H9 (cell line): ENCODE results near the gene FLNA. TPM values are rescaled to one million over a fixed set of nuclear protein-coding genes. Genes with fewer than 3 reads are reported as not detected.

ENCODE experiments used
- DNase-seq: peaks from one replicate; pipeline ENCODE4 v3.0.0-alpha.2; 2017
- H2AFZ ChIP-seq: one replicate; pipeline ENCODE4 v1.6.1; 2013; ENCODE audit warnings: mild to moderate bottlenecking, low read length, control low read depth, moderate library complexity
- H2AK5ac ChIP-seq: 2 replicates; pipeline ENCODE4 v1.6.1; 2013; ENCODE audit warnings: low read length, control low read depth, mixed read lengths; ENCODE audit not compliant: insufficient read length
- H2BK120ac ChIP-seq: one replicate; pipeline ENCODE4 v1.6.1; 2013; ENCODE audit warnings: low read depth, mild to moderate bottlenecking, low read length, control low read depth, inconsistent platforms; ENCODE audit not compliant: poor library complexity, severe bottlenecking
- H2BK12ac ChIP-seq: 2 replicates; pipeline ENCODE4 v1.6.1; 2013; ENCODE audit warnings: low read length, control low read depth, mixed read lengths, low read depth; ENCODE audit not compliant: insufficient read length
- H2BK15ac ChIP-seq: 2 replicates; pipeline ENCODE4 v1.6.1; 2013; ENCODE audit warnings: low read depth, low read length, control low read depth
- H2BK20ac ChIP-seq: one replicate; pipeline ENCODE4 v1.6.1; 2013; ENCODE audit warnings: low read depth, mild to moderate bottlenecking, low read length, control low read depth, inconsistent platforms; ENCODE audit not compliant: poor library complexity, severe bottlenecking
- H2BK5ac ChIP-seq: 2 replicates; pipeline ENCODE4 v1.6.1; 2013; ENCODE audit warnings: low read length, control low read depth, mixed read lengths; ENCODE audit not compliant: insufficient read length
- H3K14ac ChIP-seq: 2 replicates; pipeline ENCODE4 v1.6.1; 2013; ENCODE audit warnings: low read length, control low read depth; ENCODE audit not compliant: insufficient read depth
- H3K18ac ChIP-seq: 2 replicates; pipeline ENCODE4 v1.6.1; 2013; ENCODE audit warnings: low read depth, mild to moderate bottlenecking, mixed read lengths, low read length, control low read depth; ENCODE audit not compliant: insufficient read length
- H3K23ac ChIP-seq: 2 replicates; pipeline ENCODE4 v1.6.1; 2013; ENCODE audit warnings: low read length, control low read depth, mixed read lengths, low read depth; ENCODE audit not compliant: insufficient read length
- H3K23me2 ChIP-seq: 2 replicates; pipeline ENCODE4 v1.6.1; 2013; ENCODE audit warnings: low read depth, mild to moderate bottlenecking, mixed read lengths, low read length, control low read depth; ENCODE audit not compliant: insufficient read length, poor library complexity, severe bottlenecking
- H3K27ac ChIP-seq: 2 replicates; pipeline ENCODE4 v1.5.1; 2013; ENCODE audit warnings: low read length, control low read depth, mixed read lengths, low read depth; ENCODE audit not compliant: insufficient read length
- H3K27me3 ChIP-seq: 2 replicates; pipeline ENCODE4 v1.6.1; 2013; ENCODE audit warnings: low read length, control low read depth, inconsistent platforms; ENCODE audit not compliant: insufficient read depth
- H3K4ac ChIP-seq: 2 replicates; pipeline ENCODE4 v1.6.1; 2013; ENCODE audit warnings: low read depth, mild to moderate bottlenecking, control low read depth, inconsistent platforms, low read length, moderate library complexity
- H3K4me1 ChIP-seq: 2 replicates; pipeline ENCODE4 v1.6.1; 2013; ENCODE audit warnings: low read length, control low read depth, inconsistent platforms; ENCODE audit not compliant: insufficient read depth
- H3K4me2 ChIP-seq: 2 replicates; pipeline ENCODE4 v1.6.1; 2013; ENCODE audit warnings: low read length, control low read depth, mixed read lengths; ENCODE audit not compliant: insufficient read length, insufficient read depth
- H3K56ac ChIP-seq: 2 replicates; pipeline ENCODE4 v1.6.1; 2013; ENCODE audit warnings: low read depth, mild to moderate bottlenecking, mixed read lengths, low read length, control low read depth; ENCODE audit not compliant: insufficient read length
- H3K79me1 ChIP-seq: 2 replicates; pipeline ENCODE4 v1.6.1; 2013; ENCODE audit warnings: low read depth, mild to moderate bottlenecking, moderate library complexity, low read length, control low read depth, inconsistent platforms; ENCODE audit not compliant: insufficient read depth, poor library complexity, severe bottlenecking
- H3K79me2 ChIP-seq: 2 replicates; pipeline ENCODE4 v1.6.1; 2013; ENCODE audit warnings: low read length, control low read depth, inconsistent platforms; ENCODE audit not compliant: insufficient read depth
- H3K9ac ChIP-seq: 2 replicates; pipeline ENCODE4 v1.6.1; 2013; ENCODE audit warnings: low read length, control low read depth, mixed read lengths; ENCODE audit not compliant: insufficient read length; ENCODE audit errors: extremely low read depth
- H3K9me3 ChIP-seq: one replicate; pipeline ENCODE4 v1.6.1; 2013; ENCODE audit warnings: low read depth, low read length, inconsistent platforms; ENCODE audit not compliant: control insufficient read depth
- H3T11ph ChIP-seq: one replicate; pipeline ENCODE4 v1.6.1; 2013; ENCODE audit warnings: mild to moderate bottlenecking, low read length, control low read depth, inconsistent platforms
- H4K20me1 ChIP-seq: one replicate; pipeline ENCODE4 v1.6.1; 2013; ENCODE audit not compliant: control insufficient read depth, insufficient read length, insufficient read depth
- H4K5ac ChIP-seq: 2 replicates; pipeline ENCODE4 v1.6.1; 2013; ENCODE audit warnings: low read depth, mild to moderate bottlenecking, mixed read lengths, low read length, control low read depth; ENCODE audit not compliant: insufficient read length
- H4K8ac ChIP-seq: replicated peaks from 2 replicates; pipeline ENCODE4 v1.6.1; 2013; ENCODE audit warnings: low read length, control low read depth, mixed read lengths, low read depth; ENCODE audit not compliant: insufficient read length
- H4K91ac ChIP-seq: 2 replicates; pipeline ENCODE4 v1.6.1; 2013; ENCODE audit warnings: low read depth, mild to moderate bottlenecking, moderate library complexity, mixed read lengths, low read length, control low read depth; ENCODE audit not compliant: insufficient read length
- H3K27ac Mint-ChIP-seq, 3 experiments: 2 replicates in 2 of 3; 3 replicates in 1 of 3; pipeline ENCODE4 v1.8.0; 2020 to 2021; ENCODE audit warnings: mixed read lengths in 3 of 3, mild to moderate bottlenecking in 1 of 3, moderate library complexity in 1 of 3
- H3K27me3 Mint-ChIP-seq: 2 replicates; pipeline ENCODE4 v1.8.0; 2021; ENCODE audit warnings: low read depth, mild to moderate bottlenecking, moderate library complexity, mixed read lengths
- H3K36me3 Mint-ChIP-seq, 3 experiments: 2 replicates in 2 of 3; 3 replicates in 1 of 3; pipeline ENCODE4 v1.8.0; 2020 to 2021; ENCODE audit warnings: low read depth in 3 of 3, mixed read lengths in 3 of 3; ENCODE audit not compliant: insufficient read depth in 1 of 3
- H3K4me1 Mint-ChIP-seq, 2 experiments: 2 replicates each; pipeline ENCODE4 v1.8.0; 2020; ENCODE audit warnings: mixed read lengths in 2 of 2
- H3K4me3 Mint-ChIP-seq, 2 experiments: 2 replicates in 1 of 2; 3 replicates in 1 of 2; pipeline ENCODE4 v1.8.0; 2020 to 2021; ENCODE audit warnings: mild to moderate bottlenecking in 2 of 2, mixed read lengths in 2 of 2, moderate library complexity in 1 of 2
- H3K9me3 Mint-ChIP-seq, 2 experiments: 2 replicates in 1 of 2; 3 replicates in 1 of 2; pipeline ENCODE4 v1.8.0; 2020; ENCODE audit warnings: mild to moderate bottlenecking in 2 of 2, mixed read lengths in 2 of 2, moderate library complexity in 1 of 2
- CTCF ChIP-seq: fragments of 200-600 bp; sonication (generic); conservative IDR thresholded peaks from 3 replicates; pipeline ENCODE4 v1.8.0; 2021; ENCODE audit warnings: antibody characterized with exemption, mild to moderate bottlenecking
- WGBS: extraction: QIAGEN DNeasy Blood & Tissue Kit; methylation state at CpG from one replicate; pipeline ENCODE4 v1.1.7; 2013; ENCODE audit warnings: missing lambda C conversion rate, low lambda C conversion rate, mixed read lengths; ENCODE audit not compliant: insufficient read length; ENCODE audit errors: extremely low coverage; 5-methylcytosine and 5-hydroxymethylcytosine counted together
- total RNA-seq: library from RNA; stranded (reverse); gene quantifications from 2 replicates; pipeline ENCODE4 v1.2.1, GENCODE V29; 2021

The FLNA gene
- total RNA-seq, 1 experiment from 2014 or later: 957 TPM

DNA sequence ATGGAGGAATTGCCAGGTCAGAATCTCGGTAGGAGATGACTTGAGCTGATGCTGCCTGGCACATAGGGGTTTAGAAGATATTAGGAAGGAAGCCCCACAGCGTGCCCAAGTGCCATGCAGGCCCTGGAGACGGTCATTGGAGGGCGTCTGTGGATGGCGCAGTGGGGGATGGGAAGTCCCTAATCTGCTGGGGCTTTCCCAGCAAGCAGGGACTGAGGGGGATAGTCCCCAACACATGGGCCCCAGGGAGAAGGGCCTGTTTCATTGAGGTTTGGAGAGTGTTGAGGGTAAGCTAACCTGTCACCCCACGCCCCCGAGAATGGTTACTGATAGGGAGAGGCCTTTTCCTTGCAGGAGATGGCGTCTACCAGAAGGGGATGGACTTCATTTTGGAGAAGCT is 44.8 kb upstream of the FLNA start:
- Histone ChIP-seq H3K56ac (no peak overlapping the region), H3K79me2 (no peaks in the 10 kb centered on the region), H3K18ac (no peak overlapping the region), H2BK20ac (no peak overlapping the region), H2BK5ac (no peak overlapping the region), H3K4me2 (no peak overlapping the region), H2BK12ac (no peak overlapping the region), H3K27ac (no peak overlapping the region), H2BK120ac (no peak overlapping the region), H3K4ac (no peak overlapping the region), H3K23me2 (no peaks in the 10 kb centered on the region), H3T11ph (no peak overlapping the region), H2BK15ac (no peak overlapping the region), H4K5ac (no peak overlapping the region), H2AFZ (no peak overlapping the region), H4K20me1 (no peaks in the 10 kb centered on the region), H3K9me3 (peaks cover 34% of the 10 kb centered on the region), H3K14ac (no peak overlapping the region), H3K27me3 (no peaks in the 10 kb centered on the region), H4K91ac (no peak overlapping the region), H3K4me1 (no peaks in the 10 kb centered on the region), H2AK5ac (no peak overlapping the region), H4K8ac (no peak overlapping the region), H3K9ac (no peak overlapping the region), H3K79me1 (no peaks in the 10 kb centered on the region), H3K23ac (no peak overlapping the region)
- Mint-ChIP-seq H3K4me1 (no peaks in the 10 kb centered on the region), H3K4me3 (no peak overlapping the region), H3K36me3 (peaks cover 13 to 23% (median 16%) of the 10 kb centered on the region in 3 experiments), H3K27ac (no peak overlapping the region), H3K27me3 (no peaks in the 10 kb centered on the region), H3K9me3 (peaks cover 58 to 65% of the 10 kb centered on the region in 2 experiments)
- no peak for TF ChIP-seq CTCF
- WGBS: no CpG with 5 or more reads among the region's 8 CpGs
- DNase-seq: no peak
